ENCODE data around the gene SAT2. TPM values are rescaled to one million over a fixed set of nuclear protein-coding genes. Genes with fewer than 3 reads are reported as not detected.
A peak's percentile ranks its signal among the peaks of the same experiment; 100 is the strongest.
"Not testable (repeated sequence)": the region's sequence is repeated elsewhere in the genome, so short reads cannot be mapped to it uniquely, and the experiment has no call there.

SAT2 gene
- total RNA-seq, 1 experiment from 2014 or later = 48.0 TPM

DNA sequence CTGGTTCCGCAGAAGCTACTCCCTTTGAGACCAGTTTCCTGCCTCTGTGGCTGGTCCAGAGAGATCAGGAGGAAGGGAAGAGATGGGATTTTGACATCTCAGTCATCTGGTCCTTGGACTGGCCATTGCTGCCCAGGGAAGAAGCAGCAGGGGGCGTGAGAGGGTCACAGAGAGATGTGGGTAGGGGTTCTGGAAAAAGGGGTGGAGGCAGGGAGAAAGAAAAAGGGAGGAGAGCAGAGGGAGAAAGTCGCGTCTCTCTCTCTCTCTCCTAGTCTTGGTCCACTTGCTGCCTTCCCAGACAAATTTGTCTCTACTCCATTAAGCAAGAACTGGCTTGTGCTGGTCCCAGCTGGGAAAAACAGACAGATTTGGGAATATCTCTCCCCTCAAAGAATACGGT, 6.8 kb upstream of the SAT2 start:
- DNase-seq (ENCODE audit: low read depth) = peak; percentile 51

DNA sequence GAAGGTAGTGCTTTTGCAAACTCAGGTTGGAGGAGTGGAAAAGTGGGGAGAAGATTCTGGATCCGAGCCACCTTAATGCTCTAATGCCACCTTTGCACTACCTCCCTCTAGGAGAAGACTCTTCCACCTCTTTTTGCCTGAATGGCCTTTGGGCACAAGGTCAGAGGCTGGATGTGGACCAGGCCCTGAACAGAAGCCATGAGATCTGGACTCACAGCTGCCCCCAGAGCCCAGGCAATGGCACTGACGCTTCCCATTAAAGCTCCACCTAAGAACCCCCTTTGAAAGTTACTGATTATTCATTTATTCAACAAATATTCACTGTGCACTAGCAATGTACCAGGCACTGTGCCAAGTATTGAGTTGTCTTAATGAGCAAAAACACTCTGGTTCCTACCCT, 5.5 kb upstream of the SAT2 start:
- DNase-seq (ENCODE audit: low read depth) = no peak

DNA sequence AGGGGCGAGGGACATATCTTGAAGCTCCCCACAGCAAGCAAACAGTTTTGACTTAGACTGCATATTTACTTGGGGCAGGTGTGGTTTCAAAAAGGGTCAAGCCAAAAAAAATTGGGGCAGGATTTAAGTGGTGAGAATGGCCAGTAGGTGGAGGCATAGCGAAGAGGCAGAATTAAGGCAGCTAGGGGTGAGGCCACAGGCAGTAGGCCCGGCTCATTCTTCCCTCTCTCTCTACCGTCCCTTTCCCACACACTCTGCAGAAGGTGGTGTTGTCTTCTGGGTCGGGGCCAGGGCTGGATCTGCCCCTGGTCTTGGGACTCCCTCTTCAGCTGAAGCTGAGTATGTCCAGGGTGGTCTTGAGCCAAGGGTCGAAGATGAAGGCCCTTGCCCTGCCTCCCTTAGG, 4.9 kb upstream of the SAT2 start:
- peak; percentile 43 for DNase-seq (ENCODE audit: low read depth)

GRCh38 chr17:7631398-7632380, 4.1 kb upstream of the SAT2 start:
- DNase-seq (ENCODE audit: low read depth) = no peak

DNA sequence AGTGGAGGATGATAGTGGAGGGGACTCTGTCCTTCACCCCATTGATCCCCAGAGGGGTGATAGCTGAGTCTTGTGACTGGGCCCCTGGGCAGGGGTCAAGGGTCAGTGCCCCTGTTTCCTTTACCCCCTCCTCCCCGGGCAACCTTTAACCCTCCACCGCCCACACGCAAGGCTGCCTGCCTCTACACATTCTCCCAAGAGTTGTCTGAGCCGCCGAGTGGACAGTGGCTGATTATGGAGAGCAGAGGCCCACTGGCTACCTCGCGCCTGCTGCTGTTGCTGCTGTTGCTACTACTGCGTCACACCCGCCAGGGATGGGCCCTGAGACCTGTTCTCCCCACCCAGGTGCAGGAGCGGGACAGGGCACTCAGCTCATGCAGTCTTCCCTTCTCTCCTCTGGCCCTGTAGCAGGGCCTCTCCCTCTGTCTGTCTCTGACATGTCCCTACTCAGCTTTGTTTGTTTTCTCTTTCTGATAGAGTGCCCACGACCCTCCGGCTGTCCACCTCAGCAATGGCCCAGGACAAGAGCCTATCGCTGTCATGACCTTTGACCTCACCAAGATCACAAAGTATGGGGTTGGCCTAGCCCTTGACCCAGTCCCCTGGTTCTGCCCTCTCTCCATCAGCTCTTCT, 2.4 kb upstream of the SAT2 start, which contains the start of gene SHBG:
SHBG (plus strand) TSS at position 197 of the 633 bp plus-strand sequence; CDS start at position 235, 38 bp downstream.
- no peak for DNase-seq (ENCODE audit: low read depth)

DNA sequence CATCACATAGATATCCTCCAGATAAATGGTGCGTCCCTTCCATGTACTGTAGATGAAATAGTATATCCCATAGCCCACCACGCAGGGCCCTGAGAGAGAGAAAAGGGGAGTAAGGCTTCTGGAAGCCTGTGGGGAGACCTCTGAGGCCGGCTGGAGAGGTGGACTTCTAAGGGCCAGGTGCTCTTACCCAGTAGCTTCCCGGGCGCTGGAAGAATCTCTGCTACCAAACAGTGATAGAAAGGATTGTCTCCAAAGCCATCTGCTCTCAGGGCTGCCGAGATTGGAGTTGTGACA, 718 bp downstream of the SAT2 start:
- no peak for DNase-seq (ENCODE audit: low read depth)

GRCh38 chr17:7626307-7626706, 1.3 kb downstream of the SAT2 start:
- DNase-seq (ENCODE audit: low read depth) = no peak

DNA sequence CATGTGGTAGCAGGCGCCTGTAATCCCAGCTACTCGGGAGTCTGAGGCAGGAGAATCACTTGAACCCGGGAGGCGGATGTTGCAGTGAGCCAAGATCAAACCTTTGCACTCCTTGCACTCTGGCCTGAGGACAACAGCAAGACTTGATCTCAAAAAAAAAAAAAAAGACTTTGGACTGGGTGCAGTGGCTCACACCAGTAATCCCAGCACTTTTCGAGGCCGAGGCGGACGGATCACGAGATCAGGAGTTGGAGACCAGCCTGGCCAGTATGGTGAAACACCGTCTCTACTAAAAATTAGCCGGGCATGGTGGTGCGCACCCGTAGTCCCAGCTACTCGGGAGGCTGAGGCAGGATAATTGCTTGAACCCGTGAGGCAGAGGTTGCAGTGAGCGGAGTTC, 1.9 kb downstream of the SAT2 start:
- not testable (repeated sequence) for DNase-seq (ENCODE audit: low read depth)

DNA sequence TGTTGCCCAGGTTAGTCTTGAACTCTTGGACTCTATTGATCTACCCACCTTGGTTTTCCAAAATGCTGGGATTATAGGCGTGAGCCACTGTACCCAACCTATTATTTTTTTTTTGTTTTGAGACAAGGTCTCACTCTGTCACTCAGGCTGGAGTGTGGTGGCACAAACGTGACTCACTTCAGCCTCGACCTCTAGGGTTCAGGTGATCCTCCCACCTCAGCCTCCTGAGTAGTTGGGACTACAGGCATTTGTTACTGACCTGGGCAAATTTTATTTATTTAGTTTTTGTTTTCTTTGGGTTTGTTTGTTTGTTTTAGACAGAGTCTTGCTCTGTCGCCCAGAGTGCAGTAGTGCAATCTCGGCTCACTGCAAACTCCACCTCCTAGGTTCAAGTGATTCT, 4.0 kb downstream of the SAT2 start:
- no peak for DNase-seq (ENCODE audit: low read depth)

GRCh38 chr17:7620835-7621234, 6.8 kb downstream of the SAT2 start:
- no peak for DNase-seq (ENCODE audit: low read depth)

GRCh38 chr17:7618608-7619007, 9.0 kb downstream of the SAT2 start:
- no peak for DNase-seq (ENCODE audit: low read depth)

DNA sequence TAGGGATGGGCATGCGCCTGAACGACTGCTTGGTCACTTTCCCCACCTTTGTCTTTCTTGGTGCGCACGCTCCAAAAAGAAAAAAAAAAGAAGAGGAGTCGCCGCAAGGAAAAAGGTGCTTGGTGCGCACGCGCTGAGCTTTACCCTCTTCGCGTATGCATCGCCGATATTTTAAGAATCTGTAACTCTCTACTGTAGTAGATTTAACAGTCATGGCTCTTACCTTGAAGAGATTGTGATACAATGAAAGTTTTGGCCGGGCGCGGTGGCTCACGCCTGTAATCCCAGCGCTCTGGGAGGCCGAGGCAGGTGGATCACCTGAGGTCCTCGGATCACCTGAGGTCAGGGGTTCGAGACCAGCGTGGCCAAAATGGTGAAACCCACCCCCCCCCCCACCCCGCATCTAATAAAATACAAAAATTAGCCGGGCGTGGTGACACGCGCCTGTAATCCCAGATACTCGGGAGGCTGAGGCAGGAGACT, 12.3 kb downstream of the SAT2 start:
- DNase-seq (ENCODE audit: low read depth) = no peak

DNA sequence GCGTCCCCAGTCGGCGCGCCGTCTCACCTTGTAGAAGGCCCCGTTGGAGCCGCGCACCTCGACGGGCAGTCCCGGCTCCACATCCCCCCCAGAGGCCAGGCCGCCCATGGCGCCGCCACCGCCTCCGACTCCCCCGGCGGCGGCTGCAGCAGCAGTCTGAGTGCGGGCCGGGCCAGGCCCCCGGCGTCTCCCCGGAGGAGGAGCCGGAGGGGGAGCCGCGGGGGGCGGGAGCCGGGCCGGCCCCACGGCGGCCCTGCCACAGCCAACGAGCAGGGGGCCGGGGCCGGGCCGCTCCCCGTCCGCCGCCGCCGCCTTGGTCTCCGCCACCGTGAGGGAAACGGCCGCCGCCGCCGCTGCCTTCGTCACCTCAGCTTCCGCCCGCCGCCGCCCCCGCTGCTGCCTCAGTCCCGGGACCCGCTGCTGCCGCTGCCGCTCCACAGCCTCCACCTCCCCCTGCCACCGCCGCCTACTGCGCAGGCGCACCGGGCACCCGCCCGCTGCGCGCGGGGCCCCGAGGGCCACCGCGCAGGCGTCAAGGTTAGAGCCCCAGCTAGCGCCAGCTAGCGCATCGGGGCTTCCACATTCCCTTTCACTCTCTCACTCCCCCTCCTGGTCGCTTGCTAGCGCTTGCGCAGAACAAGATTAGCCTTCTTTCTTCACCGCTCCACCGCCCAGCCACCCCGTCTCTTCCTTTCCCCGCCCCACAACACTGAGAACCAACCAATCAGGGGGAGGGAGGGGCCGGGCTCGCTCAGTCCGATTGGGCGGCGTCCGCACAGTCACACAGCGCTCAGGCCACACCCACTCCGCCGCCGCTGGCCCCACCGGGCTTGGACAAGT, 13.0 kb downstream of the SAT2 start, which contains the start of gene FXR2:
FXR2 (minus strand) TSS at position 473 of the 840 bp plus-strand sequence; CDS start at position 108, 365 bp downstream.
- peak; percentile 100 for DNase-seq (ENCODE audit: low read depth)

DNA sequence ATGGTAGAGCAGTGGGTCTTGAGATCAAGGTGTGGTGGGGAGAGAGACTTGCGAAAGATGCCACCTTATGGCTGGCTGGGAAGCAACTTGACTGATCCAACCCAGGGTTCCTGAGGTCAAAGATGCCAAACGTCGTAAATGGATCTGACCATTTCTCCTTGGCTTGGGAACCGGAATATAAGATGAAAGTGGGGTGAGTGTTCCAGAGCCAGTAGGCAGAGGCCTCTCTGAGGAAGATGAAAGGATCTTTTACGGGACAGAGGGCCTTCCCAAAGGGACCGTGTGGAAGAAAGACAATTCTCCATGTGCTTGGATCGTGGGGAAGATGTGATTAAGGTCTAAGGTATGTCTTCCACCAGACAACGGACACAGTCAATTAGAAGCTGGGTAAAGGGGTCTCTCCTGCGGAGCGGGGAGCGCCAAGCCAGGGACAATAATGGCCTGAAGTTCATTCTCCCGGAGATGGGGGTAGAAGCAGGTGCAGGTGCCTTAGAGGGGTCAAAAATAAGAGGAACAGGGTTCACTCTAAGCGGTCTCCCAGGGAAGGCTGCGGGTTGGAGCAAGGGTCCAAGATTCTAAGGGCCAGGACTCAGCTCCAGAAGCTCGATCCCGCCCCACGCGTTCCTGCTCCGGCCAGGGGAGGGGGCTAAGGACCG, 13.7 kb downstream of the SAT2 start:
- DNase-seq (ENCODE audit: low read depth) = peak; percentile 37

DNA sequence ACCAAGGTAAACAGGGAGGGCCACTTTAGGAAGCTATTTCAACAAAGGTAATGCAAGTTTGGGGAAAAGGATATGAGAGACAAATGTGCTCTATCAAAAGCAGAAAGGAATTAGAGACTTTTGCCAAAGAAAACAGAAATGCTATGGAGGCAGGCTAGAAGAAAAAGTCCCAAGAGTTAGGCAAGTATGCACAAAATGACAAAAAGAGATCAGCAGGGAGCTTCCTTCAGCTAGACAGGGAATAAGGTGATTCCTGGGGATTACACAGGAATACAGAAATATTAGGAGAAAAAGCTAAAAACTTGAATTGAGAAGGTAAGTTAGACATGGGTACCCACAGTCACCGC, 15.4 kb downstream of the SAT2 start:
- DNase-seq (ENCODE audit: low read depth) = no peak

- no peak for DNase-seq (ENCODE audit: low read depth)
These were observed 15.9 kb downstream of the SAT2 start for GRCh38 chr17:7611635-7612293.

DNA sequence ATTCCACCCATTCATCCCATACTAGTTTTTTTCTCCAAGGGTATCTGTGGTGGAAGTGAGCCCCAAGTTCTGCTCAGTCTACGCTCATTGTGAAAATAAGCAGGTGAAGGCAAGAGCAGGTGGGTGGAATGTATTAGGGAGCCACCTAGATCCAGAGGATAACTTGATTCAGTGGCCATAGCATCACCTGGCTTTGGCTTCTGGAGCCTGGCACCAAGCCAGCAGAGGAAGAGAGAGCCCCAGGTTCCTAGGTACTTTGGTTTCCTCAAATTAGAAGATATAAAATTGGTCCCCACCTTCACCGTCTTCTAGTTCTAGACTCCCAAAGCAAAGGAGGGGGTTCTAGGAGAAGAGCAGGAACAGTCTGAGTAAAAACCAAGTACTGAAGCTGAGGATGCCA, 17.0 kb downstream of the SAT2 start:
- DNase-seq (ENCODE audit: low read depth) = no peak

- no peak for DNase-seq (ENCODE audit: low read depth)
These were observed 21.3 kb downstream of the SAT2 start for GRCh38 chr17:7606280-7606679.

GRCh38 chr17:7597561-7597960, 30.1 kb downstream of the SAT2 start:
- DNase-seq (ENCODE audit: low read depth) = not testable (repeated sequence)

GRCh38 chr17:7593296-7593695, 34.3 kb downstream of the SAT2 start:
- DNase-seq (ENCODE audit: low read depth) = no peak
